Middle frontal gyrus (tissue), 1 donor: ENCODE measurements around the gene GFI1.
"Not testable (repeated sequence)": the region's sequence is repeated elsewhere in the genome, so short reads cannot be mapped to it uniquely, and the experiment has no call there.

Experiments used
- DNase-seq: peaks from one replicate; pipeline ENCODE4 v3.0.0-alpha.2; 2015; ENCODE audit warnings: low spot score; ENCODE audit errors: extremely low spot score

Gene GFI1

DNA sequence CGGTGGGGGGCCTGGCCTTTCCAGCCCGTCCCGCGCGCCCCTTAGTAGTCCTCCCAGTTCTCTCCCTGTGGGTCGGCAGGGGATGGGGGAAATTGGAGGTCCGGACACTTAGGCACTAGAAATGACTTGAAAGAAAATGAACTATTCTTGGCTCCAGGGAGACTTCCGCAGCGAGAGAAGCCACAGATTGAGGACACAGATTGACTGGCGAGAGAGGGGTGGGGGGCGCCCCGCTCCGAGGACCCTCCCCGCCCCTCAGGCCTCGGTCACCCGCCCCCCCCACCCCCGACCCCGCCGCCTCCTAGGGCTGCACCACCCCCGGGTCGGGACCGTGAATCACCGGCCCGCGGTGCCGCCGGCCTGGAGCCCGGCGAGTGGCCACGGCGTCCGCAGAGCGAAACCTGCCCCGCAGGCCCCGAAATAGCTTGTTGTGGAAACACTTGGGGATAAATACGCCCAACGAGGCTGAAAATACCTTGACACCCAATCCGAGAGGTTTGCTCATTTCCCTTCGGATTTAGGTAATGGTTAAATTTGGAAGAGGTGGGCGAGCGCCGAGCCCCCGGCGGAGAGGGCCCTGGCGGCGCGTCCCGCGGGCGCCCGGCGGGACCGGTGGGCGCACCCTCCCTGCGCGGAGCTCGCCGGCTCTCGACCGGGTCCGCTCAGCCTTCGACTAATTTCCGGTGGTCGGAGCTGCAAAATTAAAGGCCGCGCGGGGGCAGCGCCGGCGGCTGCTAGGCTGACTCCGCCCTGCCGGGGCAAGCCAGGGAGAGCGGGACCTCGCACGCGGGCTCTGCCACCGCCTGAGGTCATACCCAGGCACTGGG lies at the start of gene GFI1:
Gene GFI1, minus strand, starts transcription at position 675 of the 827 bp plus-strand sequence. CDS start 3,438 bp downstream, outside the sequence.
- no peak for DNase-seq

DNA sequence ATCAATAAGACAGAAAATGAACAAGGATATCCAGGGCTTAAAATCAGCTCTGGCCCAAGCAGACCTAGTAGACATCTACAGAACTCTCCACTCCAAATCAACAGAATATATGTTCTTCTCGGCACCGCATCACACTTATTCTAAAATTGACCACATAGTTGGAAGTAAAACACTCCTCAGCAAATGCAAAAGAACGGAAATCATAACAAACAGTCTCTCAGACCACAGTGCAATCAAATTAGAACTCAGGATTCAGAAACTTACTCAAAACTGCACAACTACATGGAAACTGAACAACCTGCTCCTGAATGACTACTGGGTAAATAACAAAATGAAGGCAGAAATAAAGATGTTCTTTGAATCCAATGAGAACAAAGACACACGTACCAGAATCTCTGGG lies 45.6 kb upstream of the GFI1 start:
- DNase-seq, result not testable (repeated sequence)

DNA sequence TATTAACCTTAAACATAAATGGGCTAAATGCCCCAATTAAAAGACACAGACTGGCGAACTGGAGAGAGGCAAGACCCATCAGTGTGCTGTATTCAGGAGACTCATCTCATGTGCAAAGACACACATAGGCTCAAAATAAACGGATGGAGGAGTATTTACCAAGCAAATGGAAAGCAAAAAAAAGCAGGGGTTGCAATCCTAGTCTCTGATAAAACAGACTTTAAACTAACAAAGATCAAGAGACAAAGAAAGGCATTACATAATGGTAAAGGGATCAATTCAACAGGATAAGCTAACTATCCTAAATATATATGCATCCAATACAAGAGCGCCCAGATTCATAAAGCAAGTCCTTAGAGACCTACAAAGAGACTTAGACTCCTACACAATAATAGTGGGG lies 45.2 kb upstream of the GFI1 start:
- not testable (repeated sequence) for DNase-seq

DNA sequence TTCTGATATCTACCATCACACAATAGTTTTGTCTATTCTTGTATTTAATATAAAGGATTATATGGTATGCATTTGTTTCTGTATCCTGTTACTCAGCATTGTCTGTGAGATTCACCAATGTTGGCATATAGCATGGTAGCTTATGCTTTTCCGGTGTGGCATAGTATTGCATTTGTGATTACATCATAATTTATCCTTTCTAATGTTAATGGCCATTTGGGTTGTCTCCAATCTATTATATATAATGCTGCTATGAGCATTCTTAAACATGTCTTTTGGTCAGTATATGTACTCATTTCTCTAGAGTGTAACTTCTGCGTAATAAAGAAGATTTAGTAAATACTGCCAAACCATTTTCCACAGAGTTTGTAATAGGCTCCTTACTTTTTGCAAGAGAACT lies 40.9 kb upstream of the GFI1 start:
- DNase-seq, result no peak

DNA sequence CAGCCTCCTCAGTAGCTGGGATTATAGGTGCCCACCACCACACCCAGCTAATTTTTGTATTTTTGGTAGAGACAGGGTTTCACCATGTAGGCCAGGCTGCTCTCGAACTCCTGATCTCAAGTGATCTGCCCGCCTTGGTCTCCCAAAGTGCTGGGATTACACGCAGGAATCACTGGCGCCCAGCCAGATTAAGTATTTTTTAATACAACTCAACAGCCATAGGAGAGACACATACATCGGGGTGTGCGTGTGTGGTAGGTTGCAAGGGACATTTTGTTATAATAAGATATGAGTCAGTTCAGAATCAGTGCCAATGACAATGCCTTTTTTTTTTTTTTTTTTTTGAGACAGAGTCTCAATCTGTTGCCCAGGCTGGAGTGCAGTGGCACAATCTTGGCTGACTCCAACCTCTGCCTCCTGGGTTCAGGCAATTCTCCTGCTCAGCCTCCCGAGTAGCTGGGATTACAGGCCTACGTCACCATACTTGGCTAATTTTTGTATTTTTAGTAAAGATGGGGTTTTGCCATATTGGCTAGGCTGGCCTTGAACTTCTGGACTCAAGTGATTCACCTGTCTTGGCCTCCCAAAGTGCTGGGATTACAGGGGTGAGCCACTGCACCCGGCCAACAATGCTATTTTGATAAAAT lies 38.3 kb upstream of the GFI1 start:
- DNase-seq, result not testable (repeated sequence)

DNA sequence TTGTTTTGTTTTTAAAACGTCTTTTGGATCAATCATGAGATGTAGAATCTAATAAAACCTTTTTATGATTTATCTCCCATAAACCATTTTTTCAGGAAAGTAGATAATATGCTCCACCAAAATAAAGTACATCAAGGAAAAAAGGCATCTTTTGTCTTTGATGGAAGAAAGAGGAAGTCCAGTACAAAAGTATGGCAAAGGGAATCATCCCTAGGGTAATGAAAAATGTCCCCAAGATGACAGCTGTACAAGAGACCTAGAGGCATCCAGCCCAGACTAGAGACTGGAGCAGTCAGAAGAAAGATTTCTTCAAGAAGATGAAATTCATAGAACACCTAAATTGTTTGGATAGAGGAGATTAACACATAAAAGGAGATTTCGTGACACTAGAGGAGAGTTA lies 32.3 kb upstream of the GFI1 start:
- no peak for DNase-seq

DNA sequence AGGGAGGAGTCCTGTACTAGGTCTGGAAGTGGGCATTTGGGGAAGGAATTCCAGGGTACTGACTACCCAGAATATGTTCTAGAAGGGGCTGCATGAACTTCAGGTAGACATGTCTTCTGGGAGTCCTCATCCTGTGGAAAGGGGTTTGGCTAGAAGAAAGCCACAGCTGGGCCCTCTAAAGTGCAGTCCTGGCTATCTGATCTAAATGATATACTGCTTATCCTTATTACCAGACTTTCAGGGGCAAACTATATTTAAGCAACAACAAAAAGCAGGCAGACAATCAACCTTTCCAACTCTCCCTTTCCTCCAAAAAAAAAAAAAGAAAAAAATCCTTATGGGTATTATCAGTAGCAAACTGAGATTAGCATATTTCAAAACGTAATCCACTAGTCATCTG lies 29.8 kb upstream of the GFI1 start:
- DNase-seq, result no peak

DNA sequence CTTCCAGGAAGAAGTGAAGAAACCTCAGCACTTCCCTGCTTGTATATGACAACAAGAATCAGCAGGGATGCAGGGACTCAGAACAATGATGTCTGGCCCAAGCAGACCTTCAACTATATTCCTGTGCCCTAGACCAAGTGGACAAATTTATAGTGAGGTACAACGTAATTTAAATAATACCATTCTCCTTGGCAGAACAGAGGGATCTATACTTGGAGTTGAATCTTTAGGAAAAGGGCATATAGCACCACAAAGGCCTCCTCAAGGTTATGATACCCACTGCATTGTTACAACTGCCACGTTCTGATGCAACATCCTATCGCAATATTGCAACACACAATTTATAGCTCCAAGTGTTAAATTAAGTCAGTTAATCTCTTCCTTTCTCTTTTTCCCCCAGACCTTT lies 29.1 kb upstream of the GFI1 start:
- DNase-seq, result no peak

DNA sequence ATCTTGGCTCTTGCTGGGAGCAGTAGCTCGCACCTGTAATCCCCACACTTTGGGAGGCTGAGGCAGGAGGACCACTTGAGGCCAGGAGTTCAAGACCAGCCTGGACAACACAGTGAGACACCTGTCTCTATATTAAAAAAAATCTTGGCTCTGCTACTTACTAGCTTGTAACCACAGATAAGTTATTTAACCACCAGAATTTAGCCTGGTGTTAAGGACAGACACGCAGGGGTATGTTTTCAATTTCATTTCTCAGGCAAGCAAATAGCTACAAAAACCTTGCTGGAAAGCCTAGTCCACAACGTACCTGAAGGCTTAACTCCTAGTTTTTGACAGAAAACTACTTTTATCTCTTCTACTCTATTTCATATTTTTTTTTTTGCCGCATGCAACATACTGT lies 24.8 kb upstream of the GFI1 start:
- DNase-seq, result no peak

DNA sequence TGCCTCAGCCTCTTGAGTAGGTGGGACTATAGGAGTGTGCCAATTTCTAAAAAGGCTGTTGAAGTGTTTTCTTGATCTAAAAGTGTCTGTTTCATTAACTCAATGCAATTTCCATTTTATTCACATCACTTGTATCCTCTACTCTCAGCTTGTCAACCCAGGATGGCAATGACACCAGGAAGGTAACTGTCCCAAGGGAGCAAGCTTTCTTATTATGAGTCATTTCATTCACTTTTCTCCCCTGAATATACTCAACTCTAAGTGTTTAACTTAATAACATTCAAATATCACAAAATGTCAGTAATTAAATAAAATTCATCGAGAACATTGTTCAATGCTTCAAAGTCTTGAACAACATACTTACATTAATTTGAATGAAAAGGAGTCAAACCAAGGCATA lies 22.9 kb upstream of the GFI1 start:
- no peak for DNase-seq

DNA sequence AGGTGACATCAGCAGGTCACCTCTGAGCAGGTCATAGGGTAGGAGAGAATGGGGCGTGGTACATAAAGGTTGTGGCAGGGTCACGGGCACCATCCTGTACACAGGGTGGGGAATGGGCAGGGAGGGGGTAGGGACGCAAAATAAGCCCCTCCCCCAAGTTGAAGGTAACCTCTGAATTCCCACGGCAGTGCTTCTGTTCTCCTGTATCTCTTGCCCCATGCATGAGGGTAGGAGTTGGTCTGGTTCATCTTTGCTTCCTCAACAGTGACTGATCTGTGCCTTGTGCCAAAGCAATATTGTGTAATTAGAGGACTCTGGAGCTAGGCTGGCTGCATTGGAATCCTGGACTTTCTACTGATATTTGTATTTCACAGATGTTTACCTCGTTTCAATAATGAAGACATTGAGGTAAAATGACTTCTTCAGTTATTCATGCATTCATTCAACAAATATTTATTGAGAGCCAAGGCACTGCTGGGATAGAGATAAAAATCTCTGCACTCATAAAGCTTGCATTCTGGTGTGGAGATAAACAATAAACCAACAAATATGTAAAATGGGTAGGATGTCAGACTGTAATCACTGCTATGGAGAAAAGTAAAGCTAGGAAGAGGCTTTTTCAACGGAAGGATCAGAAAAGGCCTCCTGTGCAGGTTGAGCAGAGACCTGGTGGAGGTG lies 18.4 kb upstream of the GFI1 start:
- no peak for DNase-seq

DNA sequence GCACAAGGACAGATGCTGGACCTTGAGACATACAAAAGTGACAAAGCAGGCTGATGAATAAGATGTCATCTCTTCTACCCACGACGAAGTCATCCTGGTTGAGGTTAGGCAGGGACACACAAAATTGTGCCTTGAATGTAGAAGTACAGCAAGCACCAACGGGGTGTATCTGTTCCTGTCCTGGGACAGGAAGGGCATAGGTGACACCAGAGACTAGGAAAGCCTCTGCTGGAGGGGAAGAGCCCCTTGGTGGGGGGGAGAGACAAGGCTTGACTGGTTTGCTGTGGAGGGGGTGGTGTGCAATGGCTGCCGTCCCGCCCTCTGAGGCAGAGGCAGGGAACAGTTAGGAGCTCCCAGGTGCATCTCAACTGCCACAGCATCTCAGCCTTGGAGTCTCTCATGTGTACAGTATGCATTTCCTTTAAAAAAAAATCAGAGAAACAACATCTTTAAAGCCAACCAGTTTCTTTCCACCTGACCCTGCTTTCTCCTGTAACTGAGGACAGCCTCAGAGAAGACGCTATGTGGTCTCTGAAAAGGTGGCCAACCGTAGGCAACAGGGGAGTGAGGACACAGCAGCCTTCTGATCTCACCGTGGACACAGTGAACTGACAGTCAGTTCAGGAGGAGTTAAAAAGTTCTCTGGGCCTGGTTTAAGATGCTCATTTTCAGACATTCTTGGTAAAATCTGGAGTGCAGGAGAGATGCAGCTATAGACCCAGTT lies 17.7 kb upstream of the GFI1 start:
- DNase-seq, result no peak

DNA sequence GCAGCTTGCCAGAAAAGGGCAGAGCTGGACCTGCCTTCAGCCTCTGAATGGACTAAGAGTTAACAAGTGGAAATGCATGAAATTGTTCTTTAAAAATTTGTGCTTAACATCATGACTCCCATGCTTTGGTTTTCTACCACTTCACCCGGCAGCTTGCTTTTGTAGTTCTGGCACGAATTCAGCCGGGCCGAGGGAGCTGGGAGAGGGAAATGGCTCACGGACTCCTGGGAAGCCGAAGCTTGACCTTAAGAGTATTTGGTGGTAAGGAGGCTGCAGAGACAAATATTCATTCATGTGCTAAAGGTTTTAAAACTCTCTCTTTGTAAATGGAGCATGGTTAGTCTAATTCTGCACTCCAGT lies 17.2 kb upstream of the GFI1 start:
- no peak for DNase-seq

DNA sequence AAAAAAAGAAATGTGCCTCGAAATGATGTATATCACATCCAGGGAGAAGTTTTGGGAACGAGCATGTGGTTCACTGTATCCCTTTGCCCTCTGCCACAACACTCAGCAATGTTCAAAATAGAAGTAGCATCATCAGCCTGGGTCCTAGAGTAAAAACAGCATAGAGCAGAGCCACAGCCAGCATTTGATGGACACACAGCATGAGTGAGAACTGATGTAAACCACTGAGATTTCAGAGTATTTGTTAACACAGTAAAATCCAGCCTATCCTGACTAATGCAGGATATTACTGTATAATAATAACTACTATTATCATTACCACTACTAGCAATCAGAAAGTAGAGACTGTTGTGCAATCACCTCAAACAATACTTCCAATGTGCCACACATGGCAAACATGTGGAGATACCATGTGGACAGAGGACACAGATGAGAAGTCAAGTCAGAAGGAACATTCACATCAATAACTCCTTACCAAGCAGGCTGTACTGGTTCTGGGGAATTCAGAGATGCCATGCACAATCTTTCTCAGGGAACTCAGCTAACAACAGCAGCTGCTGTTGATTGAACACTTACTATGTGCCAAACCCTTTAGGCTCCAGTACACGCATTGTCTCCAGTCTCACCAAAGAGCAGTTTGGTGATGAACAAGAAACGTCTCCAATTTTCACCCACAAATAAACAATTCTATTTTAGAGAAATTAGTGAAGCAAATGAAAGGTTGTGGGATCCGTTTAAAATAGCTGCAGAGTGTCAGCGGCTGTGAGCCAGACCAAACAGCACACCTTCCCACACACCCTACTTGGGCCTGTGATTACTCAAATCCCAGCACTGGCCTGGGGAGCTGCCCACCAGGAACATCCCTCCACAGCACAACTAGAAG lies 16.6 kb upstream of the GFI1 start:
- no peak for DNase-seq

DNA sequence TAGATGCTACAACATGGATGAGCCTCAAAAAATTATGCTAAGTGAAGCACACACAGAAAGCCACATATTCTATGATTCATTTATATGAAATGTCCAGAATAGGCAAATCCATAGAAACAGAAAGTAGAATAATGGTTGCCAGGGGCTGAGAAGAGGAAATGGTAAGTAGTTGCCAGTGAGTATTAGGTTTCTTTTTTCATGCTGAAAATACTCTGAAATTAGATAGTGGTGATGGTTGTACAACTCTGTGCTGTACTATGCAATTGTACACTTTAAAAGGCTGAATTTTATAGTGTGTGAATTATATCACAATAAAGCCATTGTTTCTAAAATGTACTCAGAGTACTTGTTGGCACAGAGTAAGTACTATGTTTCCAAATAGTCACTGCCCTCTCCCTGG lies 15.5 kb upstream of the GFI1 start:
- DNase-seq, result no peak

DNA sequence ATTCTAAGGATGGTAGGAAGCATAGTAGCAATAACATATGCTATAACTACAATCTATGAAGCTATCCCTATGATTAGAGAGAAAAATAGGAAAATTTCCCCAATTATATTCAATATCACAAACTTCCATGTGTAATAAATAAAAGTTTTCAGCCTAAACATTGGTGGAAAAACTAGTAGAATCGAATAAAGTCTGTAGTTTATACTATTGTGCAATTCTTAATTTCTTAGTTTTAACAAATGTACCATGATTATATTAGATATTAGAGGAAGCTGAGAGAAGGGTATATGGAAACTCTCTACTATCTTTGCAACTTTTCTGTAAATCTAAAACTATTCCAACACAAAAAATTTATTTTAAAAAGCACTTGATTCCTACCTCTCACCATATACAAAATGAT lies 13.8 kb upstream of the GFI1 start:
- DNase-seq, result no peak

DNA sequence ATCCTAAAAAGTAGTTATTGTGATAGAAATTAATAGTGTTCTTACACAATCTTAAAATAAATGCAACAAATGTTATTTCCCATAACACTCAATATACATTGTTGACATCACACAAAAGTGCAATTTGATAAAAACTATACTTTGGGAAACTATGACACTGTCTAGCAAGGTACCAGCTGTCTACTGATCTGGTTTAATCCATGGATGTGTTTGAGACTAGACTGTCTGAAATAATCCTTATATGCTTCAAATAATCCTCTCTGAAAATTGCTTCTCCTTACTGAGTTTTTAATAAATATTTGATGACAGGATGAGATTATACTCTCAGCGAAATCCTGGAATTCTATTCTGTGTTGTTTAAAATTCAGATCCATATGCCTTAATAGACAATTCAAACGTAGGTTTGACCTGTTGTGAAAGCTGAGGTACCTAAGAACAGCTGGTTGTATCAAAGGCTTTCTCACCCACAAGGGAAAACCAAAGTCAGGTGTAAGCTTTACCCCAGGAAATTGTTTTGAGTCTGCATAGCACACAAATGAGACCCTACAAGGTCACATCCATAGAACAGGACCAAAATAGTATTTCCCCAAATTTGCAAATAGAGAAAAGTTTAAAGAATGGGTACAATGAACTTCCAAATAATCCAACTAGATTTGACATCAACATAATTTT lies 8.8 kb upstream of the GFI1 start:
- no peak for DNase-seq

DNA sequence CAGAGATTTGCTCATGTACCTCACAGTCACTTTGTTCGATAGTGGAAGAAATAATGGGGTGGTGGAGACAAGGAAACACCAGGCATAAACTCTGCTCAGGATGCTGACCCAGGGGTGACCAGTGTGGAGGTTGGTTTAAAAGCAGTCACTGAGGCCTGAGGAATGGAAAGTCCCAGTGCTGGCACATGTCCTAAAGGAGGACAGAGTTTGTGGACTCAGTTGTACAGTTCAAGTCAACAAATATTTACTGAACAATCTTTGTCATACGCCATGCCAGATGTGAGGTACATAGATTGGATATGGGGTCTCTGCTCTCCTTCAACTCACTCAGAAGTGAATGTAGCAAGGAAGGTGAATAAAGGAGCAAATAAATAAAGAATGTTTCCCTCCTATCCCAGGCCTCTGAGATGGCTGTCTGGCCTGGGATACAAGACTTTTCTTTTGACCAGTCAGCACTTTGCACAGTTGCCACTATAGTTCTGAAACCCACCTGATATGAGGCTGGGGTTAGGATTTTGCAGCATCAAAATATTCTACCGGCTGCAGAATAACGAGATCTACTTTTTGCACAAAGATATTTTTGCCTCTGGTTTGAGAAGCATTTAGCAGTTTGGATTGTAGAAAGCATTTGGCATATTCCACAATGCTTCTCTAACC lies 7.9 kb upstream of the GFI1 start:
- no peak for DNase-seq

DNA sequence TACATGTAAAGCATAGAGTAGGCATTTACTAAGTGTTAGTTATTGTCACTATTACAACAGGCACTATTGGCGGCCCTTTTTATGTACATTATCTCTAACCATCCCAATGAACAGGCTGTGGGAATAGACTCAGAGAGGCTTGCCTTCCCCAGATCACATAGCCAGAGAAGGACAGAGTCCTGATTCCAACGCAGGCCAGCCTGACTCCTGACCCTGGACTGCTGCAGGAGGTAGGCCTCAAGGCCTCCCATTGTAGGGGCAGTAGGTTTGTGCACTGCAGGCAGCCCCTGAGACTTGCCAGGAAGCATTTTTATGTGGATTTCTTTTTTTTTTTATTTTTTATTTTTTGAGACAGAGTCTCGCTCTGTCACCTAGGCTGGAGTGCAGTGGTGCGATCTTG lies 6.4 kb upstream of the GFI1 start:
- no peak for DNase-seq

DNA sequence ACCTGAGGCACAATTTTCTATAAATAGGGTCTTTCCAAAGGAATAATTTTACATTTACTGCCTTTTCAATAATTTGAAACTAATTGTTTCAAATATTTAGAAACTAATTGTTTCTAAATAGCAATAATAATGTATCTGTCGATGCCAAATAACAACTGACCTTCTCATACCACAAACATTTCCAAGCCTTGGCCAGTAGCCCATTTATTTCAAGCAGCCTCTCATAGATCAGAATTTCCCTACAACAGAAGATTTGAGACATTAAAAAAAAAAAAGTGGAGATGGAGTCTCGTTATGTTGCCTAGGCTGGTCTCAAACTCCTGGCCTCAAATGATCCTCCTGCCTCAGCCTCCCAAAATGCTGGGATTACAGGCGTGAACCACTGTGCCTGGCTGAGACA lies 2.1 kb upstream of the GFI1 start:
- DNase-seq, result no peak
